GM12892 (cell line): ENCODE data around the gene GPS2.

Experiments
- DNase-seq: peaks from one replicate; pipeline ENCODE4 v3.0.0; 2011; ENCODE audit not compliant: insufficient read length
- FAIRE-seq: peaks from 2 replicates; lab custom pipeline; 2011; peaks lifted over from hg19 to GRCh38; lab: Jason Lieb, UNC
- POLR2A ChIP-seq: IDR thresholded peaks from 2 replicates; pipeline ENCODE4 v1.6.1; 2011; ENCODE audit warnings: low read depth, low read length, control low read depth
- POLR2AphosphoS5 ChIP-seq: IDR thresholded peaks from 2 replicates; pipeline ENCODE4 v1.6.1; 2011; ENCODE audit warnings: low read depth, low read length, control low read depth
- TAF1 ChIP-seq: IDR thresholded peaks from 2 replicates; pipeline ENCODE4 v1.6.1; 2011; ENCODE audit warnings: low read depth, mild to moderate bottlenecking, control low read depth, low read length, borderline replicate concordance

GPS2 gene

GRCh38 chr17:7325031-7325528 is 9.9 kb upstream of the GPS2 start:
- DNase-seq, result peak; percentile 5
- no peak for FAIRE-seq
- no peak for TF ChIP-seq TAF1
- TF ChIP-seq POLR2AphosphoS5, result no peak
- no peak for TF ChIP-seq POLR2A

GRCh38 chr17:7324438-7324779 is 9.2 kb upstream of the GPS2 start:
- no peak for DNase-seq
- TF ChIP-seq TAF1, result no peak
- TF ChIP-seq POLR2AphosphoS5, result no peak
- no peak for TF ChIP-seq POLR2A
- no peak for FAIRE-seq

- peak; percentile 92 for FAIRE-seq
- DNase-seq, result peak; percentile 84
- no peak for TF ChIP-seq TAF1
- no peak for TF ChIP-seq POLR2A
- TF ChIP-seq POLR2AphosphoS5, result no peak
Measured at GRCh38 chr17:7323731-7324437, 8.7 kb upstream of the GPS2 start.

GRCh38 chr17:7322520-7323194 is 7.5 kb upstream of the GPS2 start:
- FAIRE-seq (no peak), DNase-seq (peak; percentile 17)
- TF ChIP-seq TAF1 (no peak), POLR2A (no peak), POLR2AphosphoS5 (no peak)

GRCh38 chr17:7321466-7321865 is 6.3 kb upstream of the GPS2 start:
- FAIRE-seq (no peak), DNase-seq (no peak)
- no peak for TF ChIP-seq POLR2A
- TF ChIP-seq TAF1, result no peak
- TF ChIP-seq POLR2AphosphoS5, result no peak

GRCh38 chr17:7318121-7318860 is 3.1 kb upstream of the GPS2 start:
- TF ChIP-seq POLR2A (no peak), TAF1 (no peak), POLR2AphosphoS5 (no peak)

GRCh38 chr17:7317161-7317803 is 2.1 kb upstream of the GPS2 start:
- DNase-seq (no peak), FAIRE-seq (no peak)
- no peak for TF ChIP-seq TAF1
- no peak for TF ChIP-seq POLR2A
- TF ChIP-seq POLR2AphosphoS5, result no peak

More at GRCh38 chr17:7318121-7318860, 3.1 kb upstream of the GPS2 start:
- DNase-seq, result no peak
- FAIRE-seq, result no peak

- no peak for TF ChIP-seq POLR2AphosphoS5
- DNase-seq (no peak), FAIRE-seq (no peak)
Measured at GRCh38 chr17:7315570-7316235, 543 bp upstream of the GPS2 start.

GRCh38 chr17:7313890-7314718 is 1.1 kb downstream of the GPS2 start:
- TF ChIP-seq TAF1 (no peak), POLR2AphosphoS5 (peak; percentile 11; the same call in 1 of the 2 replicates), POLR2A (peak; percentile 65)
- peak; percentile 17 for FAIRE-seq
- DNase-seq, result peak; percentile 6
